Subcutaneous abdominal adipose tissue (tissue), 5 donors: Measurements from ENCODE around the gene KCNMA1.

Experiments
- H3K27ac ChIP-seq: one replicate; pipeline ENCODE4 v1.7.0; 2013; ENCODE audit warnings: low read depth, mild to moderate bottlenecking, inconsistent platforms, low read length, moderate library complexity
- H3K27me3 ChIP-seq, 5 donors: one replicate each; pipeline ENCODE4 v1.7.0; 2013; ENCODE audit warnings: low read length in 5 of 5, inconsistent platforms in 1 of 5; ENCODE audit not compliant: control insufficient read depth in 5 of 5, insufficient read depth in 4 of 5
- H3K36me3 ChIP-seq, 5 donors: one replicate each; pipeline ENCODE4 v1.7.0; 2013; ENCODE audit warnings: low read length in 5 of 5; ENCODE audit not compliant: control insufficient read depth in 5 of 5, insufficient read depth in 5 of 5
- H3K4me1 ChIP-seq, 5 donors: one replicate each; pipeline ENCODE4 v1.7.0; 2013; ENCODE audit warnings: low read length in 5 of 5, mild to moderate bottlenecking in 3 of 5, moderate library complexity in 1 of 5; ENCODE audit not compliant: control insufficient read depth in 5 of 5, insufficient read depth in 5 of 5
- H3K4me3 ChIP-seq, 5 donors: one replicate each; pipeline ENCODE4 v1.7.0; 2013; ENCODE audit warnings: low read length in 5 of 5, low read depth in 1 of 5
- H3K9ac ChIP-seq, 5 donors: one replicate each; pipeline ENCODE4 v1.7.0; 2013; ENCODE audit warnings: low read length in 5 of 5, mild to moderate bottlenecking in 4 of 5, moderate library complexity in 3 of 5
- H3K9me3 ChIP-seq, 5 donors: one replicate each; pipeline ENCODE4 v1.7.0; 2013; ENCODE audit warnings: low read length in 5 of 5; ENCODE audit not compliant: control insufficient read depth in 5 of 5
- donor health status: healthy.
- donor health status: healthy.
- donor health status: healthy.
- donor health status: healthy.
- donor health status: healthy.

Gene KCNMA1

DNA sequence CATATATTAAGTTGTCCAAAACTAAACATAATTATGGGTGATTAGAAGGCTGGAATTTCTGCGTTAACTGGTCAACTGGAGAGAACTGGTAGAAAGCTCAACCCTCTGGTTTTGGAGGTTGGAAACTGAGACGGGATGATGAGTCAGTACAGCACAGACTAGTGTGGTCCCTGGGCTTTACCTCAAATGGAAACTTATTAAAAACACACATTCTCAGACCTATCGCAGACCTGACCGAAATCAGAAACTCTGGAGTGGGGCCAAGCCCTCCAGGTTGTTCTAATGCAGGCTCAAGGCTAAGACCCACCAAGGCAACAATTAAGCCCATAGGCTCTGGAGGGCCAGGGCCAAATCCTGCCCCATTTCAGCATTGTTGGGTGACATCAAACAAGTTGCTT lies 136.9 kb downstream of the KCNMA1 start:
- no peak overlapping the region for H3K4me3 ChIP-seq
- no peaks in the 10 kb centered on the region for H3K9me3 ChIP-seq
- peaks cover 0 to 7% (median 4%) of the 10 kb centered on the region in 5 donors for H3K27me3 ChIP-seq
- H3K27ac ChIP-seq, result no peak overlapping the region
- H3K36me3 ChIP-seq, result no peaks in the 10 kb centered on the region
- H3K4me1 ChIP-seq, result peaks cover 0 to 6% (median 0%) of the 10 kb centered on the region in 5 donors
- no peak overlapping the region for H3K9ac ChIP-seq

DNA sequence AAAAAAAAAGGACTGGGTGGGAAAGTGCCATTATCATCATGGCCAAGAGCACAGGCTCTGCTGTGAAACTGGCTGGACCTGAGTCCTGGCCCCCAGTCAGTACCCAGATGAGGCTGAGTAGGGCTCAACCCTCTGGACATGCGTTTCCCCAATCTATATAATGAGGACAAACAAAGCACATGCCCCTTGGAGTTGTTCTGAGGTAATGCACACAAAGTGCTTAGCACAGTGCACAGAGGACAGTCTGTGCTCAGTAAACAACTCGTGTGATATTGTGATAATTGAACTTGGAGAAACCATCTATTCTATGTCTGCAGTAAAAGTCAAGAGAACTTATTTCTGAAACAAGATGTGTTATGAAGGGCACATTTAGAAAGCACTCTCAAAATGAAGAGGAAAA lies 138.8 kb downstream of the KCNMA1 start:
- Histone ChIP-seq H3K27me3 (peaks cover 0 to 7% (median 2%) of the 10 kb centered on the region in 5 donors), H3K4me1 (peaks cover 0 to 13% (median 0%) of the 10 kb centered on the region in 5 donors), H3K27ac (no peak overlapping the region), H3K9ac (no peak overlapping the region), H3K4me3 (no peak overlapping the region), H3K36me3 (no peaks in the 10 kb centered on the region), H3K9me3 (no peaks in the 10 kb centered on the region)

DNA sequence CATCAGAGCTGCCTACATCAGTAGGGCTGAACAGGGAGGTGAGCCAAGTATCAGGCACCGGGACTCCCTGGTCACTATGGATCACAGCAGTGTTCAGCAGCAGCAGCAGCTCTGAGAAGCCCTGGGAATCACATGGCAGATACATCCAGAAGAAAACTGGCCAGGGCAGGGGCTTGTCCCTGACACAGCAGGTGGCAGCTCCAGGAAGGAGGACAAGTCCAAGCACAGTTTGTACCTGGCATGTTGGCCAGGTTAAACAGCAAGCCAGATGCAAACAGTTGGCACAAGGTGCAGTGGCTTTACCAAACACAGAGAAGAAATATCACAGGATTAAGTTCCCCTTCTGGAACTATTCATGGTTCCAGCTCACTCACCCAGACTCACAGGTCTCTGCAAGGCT lies 139.4 kb downstream of the KCNMA1 start:
- H3K4me1 ChIP-seq, result peaks cover 0 to 17% (median 0%) of the 10 kb centered on the region in 5 donors
- H3K27me3 ChIP-seq, result peaks cover 0 to 7% (median 2%) of the 10 kb centered on the region in 5 donors
- H3K4me3 ChIP-seq, result no peak overlapping the region
- no peaks in the 10 kb centered on the region for H3K9me3 ChIP-seq
- H3K9ac ChIP-seq, result no peak overlapping the region
- H3K27ac ChIP-seq, result no peak overlapping the region
- H3K36me3 ChIP-seq, result no peaks in the 10 kb centered on the region

DNA sequence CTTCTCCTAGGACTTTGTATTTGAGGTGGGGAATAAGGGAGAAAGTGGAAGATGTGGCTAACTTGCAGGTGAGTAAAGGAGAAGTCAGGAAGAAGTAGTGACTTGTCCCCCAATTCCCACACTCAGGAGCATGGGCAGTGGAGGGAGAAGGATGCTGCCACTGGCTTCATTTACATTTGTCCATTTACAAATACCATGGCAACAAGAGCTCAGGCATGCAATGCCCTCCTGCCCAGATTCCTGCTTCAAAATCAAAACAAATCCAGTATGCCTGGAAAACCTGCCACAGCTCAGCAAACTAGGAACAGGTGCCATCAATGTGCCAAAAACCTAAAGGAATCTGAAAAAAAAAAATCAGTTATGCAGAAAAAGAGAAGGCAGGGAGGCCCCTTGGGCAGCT lies 139.9 kb downstream of the KCNMA1 start:
- Histone ChIP-seq H3K9me3 (no peaks in the 10 kb centered on the region), H3K27me3 (peaks cover 0 to 7% (median 2%) of the 10 kb centered on the region in 5 donors), H3K9ac (no peak overlapping the region), H3K4me3 (no peak overlapping the region), H3K4me1 (peaks cover 0 to 21% (median 0%) of the 10 kb centered on the region in 5 donors), H3K36me3 (no peaks in the 10 kb centered on the region), H3K27ac (no peak overlapping the region)

DNA sequence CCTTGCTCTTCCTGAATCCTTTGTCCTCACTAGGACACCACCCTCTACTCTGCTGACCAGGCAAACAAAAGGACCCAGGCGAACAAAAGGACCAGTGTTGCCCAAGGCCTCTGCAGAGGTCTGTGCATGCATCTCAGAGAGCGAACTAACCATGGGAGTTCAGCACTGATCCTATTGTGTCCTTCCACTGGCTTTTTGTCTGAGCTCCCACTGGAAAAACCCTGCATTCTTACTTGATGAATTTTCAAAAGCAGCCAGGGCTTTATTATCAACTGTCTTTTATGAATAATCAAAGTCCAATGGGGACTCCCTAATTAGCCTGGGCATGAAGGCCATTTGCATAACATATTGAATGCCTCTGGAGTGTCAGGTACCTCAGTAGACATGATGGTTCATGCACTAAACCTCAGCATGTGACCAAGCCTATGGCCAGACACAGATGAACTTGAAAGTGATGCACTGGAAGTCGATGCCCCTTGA lies 140.6 kb downstream of the KCNMA1 start:
- Histone ChIP-seq H3K36me3 (no peaks in the 10 kb centered on the region), H3K9ac (no peak overlapping the region), H3K27me3 (peaks cover 0 to 7% (median 2%) of the 10 kb centered on the region in 5 donors), H3K27ac (no peak overlapping the region), H3K9me3 (no peaks in the 10 kb centered on the region), H3K4me3 (no peak overlapping the region), H3K4me1 (peaks cover 0 to 21% (median 0%) of the 10 kb centered on the region in 5 donors)

DNA sequence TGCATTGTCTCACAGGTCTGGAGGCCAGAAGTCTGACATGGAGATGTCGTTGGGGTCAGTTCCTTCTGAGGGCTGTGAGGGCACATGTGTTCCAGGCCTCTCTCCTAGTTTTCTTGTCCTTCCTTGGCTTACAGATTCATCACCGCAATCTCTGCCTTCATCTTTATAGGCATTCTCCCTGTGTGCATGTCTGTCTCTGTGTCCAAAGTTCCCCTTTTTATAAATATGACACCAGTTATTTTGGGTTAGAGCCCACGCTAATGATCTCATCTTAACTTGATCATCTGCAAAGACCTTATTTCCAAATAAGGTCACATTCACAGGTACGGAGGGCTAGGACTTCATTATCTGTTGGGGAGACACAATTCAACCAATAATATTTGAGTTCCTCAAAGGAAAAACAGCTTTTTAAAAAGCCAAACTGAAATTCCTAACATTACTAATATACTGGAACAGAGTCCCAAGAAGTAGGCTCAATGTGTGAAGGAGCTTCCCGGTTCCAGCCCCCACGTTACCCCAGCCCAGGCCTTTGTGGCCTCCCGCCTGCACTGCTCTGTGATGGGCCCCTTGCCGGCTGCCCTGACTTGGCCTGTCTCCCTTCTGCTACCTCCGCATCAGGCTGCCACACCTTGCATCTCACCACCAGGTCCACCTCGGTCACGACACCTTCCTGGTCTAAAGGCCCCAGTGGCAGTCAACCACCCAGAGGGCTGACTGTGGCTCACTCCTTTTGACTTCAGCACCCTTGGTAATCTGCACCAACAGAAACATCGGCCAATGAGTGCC lies 142.7 kb downstream of the KCNMA1 start:
- Histone ChIP-seq H3K9ac (no peak overlapping the region), H3K36me3 (no peaks in the 10 kb centered on the region), H3K4me1 (peaks cover 0 to 21% (median 0%) of the 10 kb centered on the region in 5 donors), H3K27ac (no peak overlapping the region), H3K9me3 (no peaks in the 10 kb centered on the region), H3K4me3 (no peak overlapping the region), H3K27me3 (no peaks in the 10 kb centered on the region)

DNA sequence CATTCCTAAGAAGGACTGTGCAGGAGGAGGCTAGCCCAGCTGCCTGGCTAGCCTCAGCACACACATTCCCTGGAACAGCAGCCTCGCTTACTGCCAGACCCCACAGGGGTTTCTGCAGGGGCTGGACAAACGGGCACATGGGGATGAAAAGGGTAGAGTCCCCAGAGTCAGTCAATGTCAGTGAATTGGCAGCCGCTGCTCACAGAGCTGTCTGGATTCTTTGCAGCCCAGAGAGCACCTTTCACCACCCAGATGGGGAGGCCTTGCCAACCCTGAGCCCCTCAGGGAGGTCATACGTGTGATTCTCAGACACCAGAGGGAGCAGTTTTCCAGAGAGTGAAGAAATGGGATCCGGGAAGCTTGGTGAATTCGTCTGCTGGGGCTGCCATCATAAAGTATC lies 143.3 kb downstream of the KCNMA1 start:
- H3K27ac ChIP-seq, result no peak overlapping the region
- H3K36me3 ChIP-seq, result no peaks in the 10 kb centered on the region
- no peaks in the 10 kb centered on the region for H3K27me3 ChIP-seq
- no peak overlapping the region for H3K4me3 ChIP-seq
- no peak overlapping the region for H3K9ac ChIP-seq
- no peaks in the 10 kb centered on the region for H3K9me3 ChIP-seq
- H3K4me1 ChIP-seq, result peaks cover 0 to 21% (median 0%) of the 10 kb centered on the region in 5 donors

DNA sequence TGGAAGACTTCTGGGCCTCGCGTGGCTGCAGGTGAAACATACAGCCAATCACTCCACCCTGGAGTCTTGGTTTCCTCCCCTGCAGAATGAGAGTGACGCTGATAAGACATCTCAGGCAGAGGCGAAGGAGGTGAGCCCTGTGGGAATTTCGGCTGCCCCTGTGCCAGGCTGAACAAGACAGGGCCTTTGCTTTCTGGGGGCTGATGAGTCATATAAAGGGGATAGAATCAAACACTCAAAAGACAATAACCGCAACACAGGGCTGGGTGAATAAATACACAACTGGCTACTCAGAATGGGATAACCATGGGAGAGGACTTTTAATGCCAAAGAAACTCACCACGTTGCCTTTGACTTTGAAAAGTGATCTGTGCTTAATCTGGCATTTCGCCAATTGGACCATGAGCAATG lies 143.8 kb downstream of the KCNMA1 start:
- Histone ChIP-seq H3K36me3 (no peaks in the 10 kb centered on the region), H3K27ac (no peak overlapping the region)

DNA sequence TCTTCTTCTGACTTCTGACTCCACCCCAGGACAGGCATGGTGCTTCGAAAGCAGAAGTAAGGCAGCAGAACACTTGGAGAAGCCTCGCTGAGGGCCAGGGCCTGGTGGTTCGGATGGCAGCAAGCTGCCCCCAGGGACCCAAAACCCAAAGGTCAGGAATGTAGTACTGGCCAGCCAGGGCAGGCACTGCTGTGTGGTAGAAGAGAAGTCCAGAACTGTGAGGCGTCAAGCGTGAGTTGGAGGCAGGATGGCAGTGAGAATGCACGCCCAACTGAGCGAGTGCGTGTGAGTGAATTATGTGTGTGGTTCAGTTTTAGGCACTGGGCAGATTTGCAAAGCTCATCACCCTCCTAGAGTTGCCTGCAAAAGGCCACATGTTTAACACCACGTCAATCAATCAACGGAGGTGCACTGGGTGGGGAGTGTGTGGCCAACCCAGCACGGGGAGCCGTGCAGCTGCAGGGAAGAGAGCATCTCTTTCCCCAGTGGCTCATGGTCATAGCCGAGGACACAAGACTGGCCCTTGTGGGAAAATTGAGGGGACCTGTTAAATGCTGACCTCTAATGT lies 144.3 kb downstream of the KCNMA1 start:
- Histone ChIP-seq H3K27ac (no peak overlapping the region), H3K4me3 (no peak overlapping the region), H3K9me3 (no peaks in the 10 kb centered on the region), H3K27me3 (no peaks in the 10 kb centered on the region), H3K36me3 (no peaks in the 10 kb centered on the region), H3K4me1 (peaks cover 0 to 21% (median 0%) of the 10 kb centered on the region in 5 donors), H3K9ac (no peak overlapping the region)

More for the DNA sequence above, 143.8 kb downstream of the KCNMA1 start:
- Histone ChIP-seq H3K4me1 (peaks cover 0 to 21% (median 0%) of the 10 kb centered on the region in 5 donors), H3K9ac (no peak overlapping the region), H3K27me3 (no peaks in the 10 kb centered on the region), H3K9me3 (no peaks in the 10 kb centered on the region), H3K4me3 (no peak overlapping the region)

DNA sequence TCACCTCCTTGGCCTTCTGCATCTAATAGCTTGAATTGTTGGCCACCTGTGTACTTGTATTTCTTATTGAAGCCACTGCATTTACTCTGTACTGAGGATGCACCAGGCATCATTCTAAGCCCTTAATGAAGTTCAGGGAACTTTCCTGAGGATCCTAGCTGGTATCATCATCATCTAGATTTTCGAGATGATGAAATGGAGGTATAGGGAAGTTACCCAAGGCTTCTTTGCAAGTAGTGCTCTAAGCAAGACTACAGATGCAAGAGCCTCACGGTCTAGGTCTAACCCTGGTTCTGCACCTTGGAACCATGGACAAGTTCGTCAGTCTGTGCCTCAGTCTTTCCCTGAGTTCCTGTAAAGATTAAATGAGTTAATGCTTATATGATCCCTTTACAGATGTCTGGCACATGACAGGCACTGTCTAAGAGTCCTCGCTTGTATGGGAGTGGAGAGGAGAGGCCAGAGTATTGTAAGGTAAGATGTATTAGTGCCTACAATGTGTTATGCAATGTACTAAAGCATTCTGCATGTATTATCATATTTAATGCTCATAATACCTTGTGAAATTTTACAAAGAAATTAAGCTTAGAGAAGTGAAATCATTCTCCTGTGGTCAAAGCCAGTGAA lies 145.1 kb downstream of the KCNMA1 start:
- no peak overlapping the region for H3K4me3 ChIP-seq
- no peak overlapping the region for H3K27ac ChIP-seq
- no peaks in the 10 kb centered on the region for H3K36me3 ChIP-seq
- no peaks in the 10 kb centered on the region for H3K9me3 ChIP-seq
- no peaks in the 10 kb centered on the region for H3K27me3 ChIP-seq
- H3K4me1 ChIP-seq, result peaks cover 0 to 15% (median 0%) of the 10 kb centered on the region in 5 donors
- H3K9ac ChIP-seq, result no peak overlapping the region
